ENCODE measurements around the gene GTPBP10. TPM values are rescaled to one million over a fixed set of nuclear protein-coding genes. Genes with fewer than 3 reads are reported as not detected.
A peak's percentile ranks its signal among the peaks of the same experiment; 100 is the strongest.

The GTPBP10 gene
- total RNA-seq, 3 donors from 2014 or later, result 24.9 to 27.8 (median 26.0) TPM

GRCh38 chr7:90396420-90396819 is 49.9 kb downstream of the GTPBP10 start:
- no peak for DNase-seq
- intact Hi-C loops (cut with DNase I, micrococcal nuclease), result no loop called here
- Histone ChIP-seq H3K9me3 (peaks cover 5% of the 10 kb centered on the region), H3K36me3 (ENCODE audit: low read depth) (no peaks in the 10 kb centered on the region), H3K4me1 (ENCODE audit: low read depth) (no peaks in the 10 kb centered on the region), H3K4me3 (no peak overlapping the region)
- no peak for ATAC-seq
- TF ChIP-seq CTCF (IDR thresholded peaks at IDR 0.05), result no peak

- no peak for TF ChIP-seq CTCF (IDR thresholded peaks at IDR 0.05)
- H3K4me1 ChIP-seq (ENCODE audit: low read depth), result peaks cover 7% of the 10 kb centered on the region
- peaks cover 5% of the 10 kb centered on the region for H3K9me3 ChIP-seq
- ATAC-seq (peak; percentile 58), DNase-seq (peak in 1 of 3 donors; percentile 78)
- intact Hi-C loops (cut with DNase I, micrococcal nuclease), result no loop called here
- H3K36me3 ChIP-seq (ENCODE audit: low read depth), result no peaks in the 10 kb centered on the region
- no peak overlapping the region for H3K4me3 ChIP-seq
These were observed 55.5 kb downstream of the GTPBP10 start for GRCh38 chr7:90401989-90402388.

- ATAC-seq (no peak), DNase-seq (no peak)
- no peak overlapping the region for H3K4me3 ChIP-seq
- H3K9me3 ChIP-seq, result peaks cover 5% of the 10 kb centered on the region
- TF ChIP-seq CTCF (IDR thresholded peaks at IDR 0.05), result no peak
- no peaks in the 10 kb centered on the region for H3K36me3 ChIP-seq (ENCODE audit: low read depth)
- peaks cover 7% of the 10 kb centered on the region for H3K4me1 ChIP-seq (ENCODE audit: low read depth)
- intact Hi-C loops (cut with DNase I, micrococcal nuclease), result no loop called here
These were observed 56.3 kb downstream of the GTPBP10 start for GRCh38 chr7:90402785-90403173.

- peaks cover 7% of the 10 kb centered on the region for H3K4me1 ChIP-seq (ENCODE audit: low read depth)
- peaks cover 4% of the 10 kb centered on the region for H3K9me3 ChIP-seq
- H3K4me3 ChIP-seq, result peak within 1 kb of the TSS; percentile 46
- ATAC-seq (peak; percentile 96), DNase-seq (peak; percentile 89 to 91 (median 90))
- intact Hi-C loops (cut with DNase I, micrococcal nuclease), result no loop called here
- no peak for TF ChIP-seq CTCF (IDR thresholded peaks at IDR 0.05)
- H3K36me3 ChIP-seq (ENCODE audit: low read depth), result no peaks in the 10 kb centered on the region
These were observed 56.9 kb downstream of the GTPBP10 start, which contains the start of gene CLDN12 for GRCh38 chr7:90403174-90404113. TSS of gene CLDN12 (plus strand) at chr7:90403461. CDS start at chr7:90412677, 9,216 bp downstream.

GRCh38 chr7:90404777-90405176 is 58.3 kb downstream of the GTPBP10 start:
- no peak for TF ChIP-seq CTCF (IDR thresholded peaks at IDR 0.05)
- Histone ChIP-seq H3K36me3 (ENCODE audit: low read depth) (no peaks in the 10 kb centered on the region), H3K4me3 (no peak overlapping the region), H3K4me1 (ENCODE audit: low read depth) (peaks cover 13% of the 10 kb centered on the region), H3K9me3 (no peaks in the 10 kb centered on the region)
- no peak for ATAC-seq
- DNase-seq, result no peak
- intact Hi-C loops (cut with DNase I, micrococcal nuclease), result no loop called here
